Gastroesophageal sphincter (tissue), 4 donors: ENCODE measurements around the gene CMIP. TPM values are rescaled to one million over a fixed set of nuclear protein-coding genes. Genes with fewer than 3 reads are reported as not detected.

Experiments
- ATAC-seq: fragments of 150-250 bp; one replicate; pipeline ENCODE4 v1.9.1; 2016; ENCODE audit warnings: mild to moderate bottlenecking, moderate library complexity
- H3K27ac ChIP-seq, 4 donors: fragments of 200-600 bp; sonication (generic) in 3 of 4; 1 replicate in 3 of 4; 2 replicates in 1 of 4; pipeline ENCODE4 v1.5.1; 2016 to 2019
- H3K27me3 ChIP-seq: fragments of 200-600 bp; sonication (generic); one replicate; pipeline ENCODE4 v1.5.1; 2019
- H3K36me3 ChIP-seq, 2 donors: fragments of 200-600 bp; sonication (generic); one replicate each; pipeline ENCODE4 v1.5.1; 2019; ENCODE audit warnings: control low read depth in 1 of 2
- H3K4me1 ChIP-seq, 3 donors: fragments of 200-600 bp; sonication (generic); 1 replicate in 2 of 3; 2 replicates in 1 of 3; pipeline ENCODE4 v1.5.1; 2016 to 2019; ENCODE audit warnings: control low read depth in 2 of 3
- H3K4me3 ChIP-seq, 2 donors: fragments of 200-600 bp; sonication (generic); one replicate each; pipeline ENCODE4 v1.5.1; 2019; ENCODE audit warnings: mild to moderate bottlenecking in 1 of 2, moderate library complexity in 1 of 2
- H3K9me3 ChIP-seq, 3 donors: fragments of 200-600 bp; sonication (generic); one replicate each; pipeline ENCODE4 v1.5.1; 2017 to 2019; ENCODE audit warnings: control low read depth in 2 of 3
- EP300 ChIP-seq: sonication (generic); formaldehyde crosslinking; IDR thresholded peaks from one replicate; pipeline ENCODE4 v1.6.1; 2017; ENCODE audit warnings: antibody characterized with exemption, mild to moderate bottlenecking
- POLR2A ChIP-seq, 2 donors: fragments of 450-650 bp; IDR thresholded peaks; one replicate each; pipeline ENCODE4 v1.6.1; 2017; ENCODE audit warnings: antibody characterized with exemption in 2 of 2, mild to moderate bottlenecking in 2 of 2, moderate library complexity in 1 of 2
- POLR2AphosphoS5 ChIP-seq: sonication (generic); formaldehyde crosslinking; IDR thresholded peaks from one replicate; pipeline ENCODE4 v1.6.1; 2017; ENCODE audit warnings: antibody characterized with exemption
- WGBS, 2 donors: methylation state at CpG; one replicate each; pipeline ENCODE4 v1.1.5; 2018; ENCODE audit warnings: low coverage in 1 of 2; 5-methylcytosine and 5-hydroxymethylcytosine counted together
- total RNA-seq, 4 donors: library from RNA; depleted of rRNA; stranded (reverse); fragments of >200 nt; gene quantifications; one replicate each; pipeline ENCODE4 v1.1.0, GENCODE V29; 2016
- TF ChIP-seq, protein P1 (sequence below), 4 experiments: fragments of 200-600 bp in 2 of 4; fragments of 450-650 bp in 2 of 4; sonication (generic) in 1 of 4; IDR thresholded peaks; one replicate each; pipeline ENCODE4 v1.5.1; 2017 to 2019; ENCODE audit warnings: antibody characterized with exemption in 4 of 4, mild to moderate bottlenecking in 2 of 4, moderate library complexity in 2 of 4

The CMIP gene
- total RNA-seq, 4 donors from 2014 or later, result 13.4 to 24.0 (median 19.2) TPM

DNA sequence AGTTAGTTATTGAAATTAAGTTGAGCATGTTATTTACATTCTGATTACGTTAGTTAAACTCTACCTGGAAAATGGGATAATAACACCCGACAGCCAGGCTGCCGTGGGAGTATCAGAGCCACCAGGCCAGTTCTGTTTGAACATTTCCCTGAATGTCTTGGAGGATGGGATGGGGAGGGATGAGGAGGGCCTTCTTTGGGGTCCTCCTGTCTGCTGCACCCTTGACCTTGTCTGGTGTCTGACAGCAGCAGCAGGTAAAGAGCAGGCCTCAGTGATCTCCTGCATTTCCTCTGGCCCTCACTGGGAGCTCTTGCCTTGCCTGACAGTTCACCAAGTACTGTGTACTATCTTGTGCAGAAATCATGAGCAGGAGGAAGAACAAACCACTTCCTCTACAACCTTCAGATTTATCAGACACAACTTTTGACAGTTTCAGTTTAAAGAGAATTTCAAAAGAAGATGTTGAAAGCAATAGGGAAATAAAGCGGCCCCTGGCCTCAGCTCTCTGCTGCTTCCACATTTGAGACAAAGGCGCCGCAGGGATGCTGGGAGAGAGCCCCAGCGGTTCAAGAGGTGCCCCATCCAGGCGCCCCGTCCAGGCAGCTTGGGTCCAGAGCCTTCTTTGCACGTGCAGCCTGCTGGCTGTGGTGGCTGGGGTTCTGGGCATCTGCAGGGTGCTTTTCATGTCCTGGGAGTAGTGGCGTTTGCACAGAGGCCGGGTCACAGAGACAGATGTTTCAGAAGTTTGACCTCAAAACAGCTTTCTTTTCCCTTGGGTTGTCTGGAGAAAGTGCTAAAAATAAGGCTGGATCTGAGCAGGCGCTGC, 25.3 kb downstream of the CMIP start:
- Histone ChIP-seq H3K36me3 (no peaks in the 10 kb centered on the region), H3K4me1 (peaks cover 0 to 76% (median 9%) of the 10 kb centered on the region in 3 donors), H3K4me3 (no peak overlapping the region), H3K9me3 (no peaks in the 10 kb centered on the region), H3K27ac (peak overlapping the region in 2 of 4 donors; percentile 25 to 53), H3K27me3 (no peaks in the 10 kb centered on the region)
- TF ChIP-seq POLR2AphosphoS5 (no peak), POLR2A (IDR thresholded peaks at IDR 0.05) (no peak), EP300 (no peak)
- TF ChIP-seq, protein P1, sequence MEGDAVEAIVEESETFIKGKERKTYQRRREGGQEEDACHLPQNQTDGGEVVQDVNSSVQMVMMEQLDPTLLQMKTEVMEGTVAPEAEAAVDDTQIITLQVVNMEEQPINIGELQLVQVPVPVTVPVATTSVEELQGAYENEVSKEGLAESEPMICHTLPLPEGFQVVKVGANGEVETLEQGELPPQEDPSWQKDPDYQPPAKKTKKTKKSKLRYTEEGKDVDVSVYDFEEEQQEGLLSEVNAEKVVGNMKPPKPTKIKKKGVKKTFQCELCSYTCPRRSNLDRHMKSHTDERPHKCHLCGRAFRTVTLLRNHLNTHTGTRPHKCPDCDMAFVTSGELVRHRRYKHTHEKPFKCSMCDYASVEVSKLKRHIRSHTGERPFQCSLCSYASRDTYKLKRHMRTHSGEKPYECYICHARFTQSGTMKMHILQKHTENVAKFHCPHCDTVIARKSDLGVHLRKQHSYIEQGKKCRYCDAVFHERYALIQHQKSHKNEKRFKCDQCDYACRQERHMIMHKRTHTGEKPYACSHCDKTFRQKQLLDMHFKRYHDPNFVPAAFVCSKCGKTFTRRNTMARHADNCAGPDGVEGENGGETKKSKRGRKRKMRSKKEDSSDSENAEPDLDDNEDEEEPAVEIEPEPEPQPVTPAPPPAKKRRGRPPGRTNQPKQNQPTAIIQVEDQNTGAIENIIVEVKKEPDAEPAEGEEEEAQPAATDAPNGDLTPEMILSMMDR (IDR thresholded peaks at IDR 0.05), result no peak
- 73 to 88% methylated on average over 5 to 10 of the region's 13 CpGs for WGBS, 2 donors
- ATAC-seq, result peak; percentile 32

DNA sequence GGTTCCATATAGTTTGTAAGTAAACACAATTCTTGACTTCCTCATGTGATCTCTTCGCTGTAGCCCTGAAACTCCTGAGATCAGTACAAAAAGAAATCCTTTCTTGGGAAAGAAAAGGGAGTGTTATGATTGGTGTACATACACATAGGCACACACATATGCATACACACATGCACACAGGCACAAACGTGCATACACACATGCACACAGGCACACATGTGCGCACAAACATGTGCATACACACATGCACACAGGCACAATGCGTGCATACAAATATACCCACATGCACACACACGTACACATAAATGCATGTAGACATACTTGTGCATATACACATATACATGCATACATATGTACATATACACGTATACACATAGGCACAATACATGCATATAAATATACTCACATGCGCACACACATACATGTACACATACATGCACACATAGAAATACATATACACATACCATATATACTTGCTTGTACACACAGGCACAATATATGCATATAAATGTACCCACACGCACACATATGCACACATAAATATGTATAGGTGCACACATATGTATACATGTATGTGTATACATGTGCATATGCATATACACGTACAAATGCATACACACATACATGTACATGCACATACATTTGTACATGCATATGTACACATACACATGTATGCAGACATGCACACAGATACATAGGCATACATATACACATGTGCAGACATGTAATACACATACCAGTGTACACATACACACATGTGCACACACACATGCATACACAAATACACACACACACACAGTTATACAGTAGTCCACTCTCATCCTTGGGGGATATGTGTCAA, 26.4 kb downstream of the CMIP start:
- TF ChIP-seq POLR2AphosphoS5 (no peak), POLR2A (IDR thresholded peaks at IDR 0.05) (no peak), EP300 (no peak)
- TF ChIP-seq, protein P1 (IDR thresholded peaks at IDR 0.05), result no peak
- H3K4me3 ChIP-seq, result no peak overlapping the region
- no peaks in the 10 kb centered on the region for H3K36me3 ChIP-seq
- 93 to 99% methylated on average over 6 to 9 of the region's 9 CpGs for WGBS, 2 donors
- H3K27me3 ChIP-seq, result no peaks in the 10 kb centered on the region
- ATAC-seq, result no peak
- H3K4me1 ChIP-seq, result peaks cover 0 to 67% (median 9%) of the 10 kb centered on the region in 3 donors
- peak overlapping the region in 1 of 4 donors; percentile 15 for H3K27ac ChIP-seq
- no peaks in the 10 kb centered on the region for H3K9me3 ChIP-seq

- TF ChIP-seq, protein P1 (IDR thresholded peaks at IDR 0.05), result no peak
- TF ChIP-seq POLR2A (IDR thresholded peaks at IDR 0.05) (no peak), POLR2AphosphoS5 (no peak), EP300 (no peak)
- Histone ChIP-seq H3K36me3 (no peaks in the 10 kb centered on the region), H3K27me3 (no peaks in the 10 kb centered on the region), H3K27ac (no peak overlapping the region), H3K9me3 (no peaks in the 10 kb centered on the region), H3K4me3 (no peak overlapping the region), H3K4me1 (peaks cover 0 to 62% (median 9%) of the 10 kb centered on the region in 3 donors)
- ATAC-seq, result no peak
- WGBS, 2 donors, result 98% methylated on average over 6 to 7 of the region's 8 CpGs
Observed at GRCh38 chr16:81471882-81472281, 27.3 kb downstream of the CMIP start.

GRCh38 chr16:81472391-81472790, 27.8 kb downstream of the CMIP start:
- H3K4me1 ChIP-seq, result peaks cover 0 to 62% (median 9%) of the 10 kb centered on the region in 3 donors

More at GRCh38 chr16:81472391-81472790, 27.8 kb downstream of the CMIP start:
- Histone ChIP-seq H3K4me3 (no peak overlapping the region), H3K27me3 (no peaks in the 10 kb centered on the region), H3K9me3 (no peaks in the 10 kb centered on the region), H3K27ac (peak overlapping the region in 1 of 4 donors; percentile 23), H3K36me3 (no peaks in the 10 kb centered on the region)
- ATAC-seq, result no peak
- TF ChIP-seq EP300, result no peak
- TF ChIP-seq, protein P1 (IDR thresholded peaks at IDR 0.05), result no peak
- TF ChIP-seq POLR2A (IDR thresholded peaks at IDR 0.05), result no peak
- no peak for TF ChIP-seq POLR2AphosphoS5
- WGBS, 2 donors, result 100% methylated on average over 2 of the region's 7 CpGs; no CpG with 5 or more reads in 1 of the 2 donors
